Uterus (tissue), 4 donors: ENCODE measurements around the gene PIK3C2G. TPM values are rescaled to one million over a fixed set of nuclear protein-coding genes. Genes with fewer than 3 reads are reported as not detected.

Experiments used
- DNase-seq, 2 donors: peaks; one replicate each; pipeline ENCODE4 v3.0.0-alpha.2; 2019 to 2020
- H3K27ac ChIP-seq, 2 donors: fragments of 200-600 bp; sonication (generic); 1 replicate in 1 of 2; 2 replicates in 1 of 2; pipeline ENCODE4 v1.5.1; 2016 to 2018
- H3K27me3 ChIP-seq, 2 donors: fragments of 200-600 bp; sonication (generic); one replicate each; pipeline ENCODE4 v1.5.1; 2018 to 2019; ENCODE audit warnings: control low read depth in 1 of 2
- H3K36me3 ChIP-seq, 2 donors: fragments of 200-600 bp; sonication (generic); one replicate each; pipeline ENCODE4 v1.5.1; 2019; ENCODE audit warnings: control low read depth in 1 of 2
- H3K4me1 ChIP-seq, 2 donors: fragments of 200-600 bp; sonication (generic); one replicate each; pipeline ENCODE4 v1.5.1; 2018 to 2019; ENCODE audit warnings: control low read depth in 1 of 2
- H3K4me3 ChIP-seq, 2 donors: fragments of 200-600 bp; sonication (generic); 1 replicate in 1 of 2; 2 replicates in 1 of 2; pipeline ENCODE4 v1.5.1; 2018 to 2019; ENCODE audit warnings: mild to moderate bottlenecking in 1 of 2
- H3K9me3 ChIP-seq, 2 donors: fragments of 200-600 bp; sonication (generic); one replicate each; pipeline ENCODE4 v1.5.1; 2019; ENCODE audit warnings: control low read depth in 1 of 2
- POLR2A ChIP-seq, 2 donors: fragments of 450-650 bp; IDR thresholded peaks; one replicate each; pipeline ENCODE4 v1.6.1; 2016; ENCODE audit warnings: antibody characterized with exemption in 2 of 2, mild to moderate bottlenecking in 1 of 2, moderate library complexity in 1 of 2
- intact Hi-C: fragments of 100-400 bp; cut with DNase I; formaldehyde crosslinking; loops from one replicate; pipeline ENCODE4 v1.15.1; 2023; ENCODE audit warnings: low total_unique reads
- total RNA-seq, 4 donors: library from RNA; depleted of rRNA in 3 of 4; stranded (reverse); fragments of >200 nt in 3 of 4; gene quantifications; one replicate each; pipeline versions ENCODE4 v1.1.0 to v1.2.4, GENCODE V29; 2014 to 2023
- TF ChIP-seq, protein P1 (sequence below), 4 experiments: fragments of 200-600 bp in 2 of 4; fragments of 450-650 bp in 2 of 4; sonication (generic) in 2 of 4; IDR thresholded peaks; one replicate each; pipeline ENCODE4 v1.5.1; 2016 to 2019; ENCODE audit warnings: antibody characterized with exemption in 4 of 4, mild to moderate bottlenecking in 2 of 4, moderate library complexity in 1 of 4
- donor health status: DM: yes; HTN: yes; CAD: no.

Gene PIK3C2G
- total RNA-seq, 4 donors from 2014 or later = under 0.01 to 2.2 (median 0.34) TPM; not detected in 1

DNA sequence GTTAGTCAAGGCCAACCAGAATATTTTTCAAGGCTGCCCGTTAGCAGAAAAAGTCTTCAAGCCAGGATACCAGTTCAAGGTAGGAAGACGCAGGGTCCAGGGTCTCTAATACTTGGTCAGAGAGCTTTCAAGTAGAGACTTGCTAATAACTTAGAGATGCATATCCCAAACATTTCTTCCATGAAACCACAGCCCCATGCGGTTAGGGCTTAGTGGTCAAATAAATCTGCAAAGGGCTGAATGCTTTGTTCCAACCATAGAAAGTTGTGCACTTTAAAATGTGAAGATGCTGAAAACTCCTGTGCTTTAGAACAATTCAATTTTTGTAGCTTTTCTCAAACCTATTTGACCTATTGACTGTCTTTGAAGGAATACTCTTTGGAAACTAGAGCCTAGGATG lies 208.9 kb downstream of the PIK3C2G start:
- Histone ChIP-seq H3K4me3 (no peak overlapping the region), H3K36me3 (no peaks in the 10 kb centered on the region), H3K4me1 (no peaks in the 10 kb centered on the region), H3K9me3 (no peaks in the 10 kb centered on the region), H3K27me3 (no peaks in the 10 kb centered on the region), H3K27ac (no peak overlapping the region)
- TF ChIP-seq POLR2A (IDR thresholded peaks at IDR 0.05) = no peak
- TF ChIP-seq, protein P1, sequence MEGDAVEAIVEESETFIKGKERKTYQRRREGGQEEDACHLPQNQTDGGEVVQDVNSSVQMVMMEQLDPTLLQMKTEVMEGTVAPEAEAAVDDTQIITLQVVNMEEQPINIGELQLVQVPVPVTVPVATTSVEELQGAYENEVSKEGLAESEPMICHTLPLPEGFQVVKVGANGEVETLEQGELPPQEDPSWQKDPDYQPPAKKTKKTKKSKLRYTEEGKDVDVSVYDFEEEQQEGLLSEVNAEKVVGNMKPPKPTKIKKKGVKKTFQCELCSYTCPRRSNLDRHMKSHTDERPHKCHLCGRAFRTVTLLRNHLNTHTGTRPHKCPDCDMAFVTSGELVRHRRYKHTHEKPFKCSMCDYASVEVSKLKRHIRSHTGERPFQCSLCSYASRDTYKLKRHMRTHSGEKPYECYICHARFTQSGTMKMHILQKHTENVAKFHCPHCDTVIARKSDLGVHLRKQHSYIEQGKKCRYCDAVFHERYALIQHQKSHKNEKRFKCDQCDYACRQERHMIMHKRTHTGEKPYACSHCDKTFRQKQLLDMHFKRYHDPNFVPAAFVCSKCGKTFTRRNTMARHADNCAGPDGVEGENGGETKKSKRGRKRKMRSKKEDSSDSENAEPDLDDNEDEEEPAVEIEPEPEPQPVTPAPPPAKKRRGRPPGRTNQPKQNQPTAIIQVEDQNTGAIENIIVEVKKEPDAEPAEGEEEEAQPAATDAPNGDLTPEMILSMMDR (IDR thresholded peaks at IDR 0.05) = no peak
- DNase-seq = no peak
- intact Hi-C loops = no loop called here

DNA sequence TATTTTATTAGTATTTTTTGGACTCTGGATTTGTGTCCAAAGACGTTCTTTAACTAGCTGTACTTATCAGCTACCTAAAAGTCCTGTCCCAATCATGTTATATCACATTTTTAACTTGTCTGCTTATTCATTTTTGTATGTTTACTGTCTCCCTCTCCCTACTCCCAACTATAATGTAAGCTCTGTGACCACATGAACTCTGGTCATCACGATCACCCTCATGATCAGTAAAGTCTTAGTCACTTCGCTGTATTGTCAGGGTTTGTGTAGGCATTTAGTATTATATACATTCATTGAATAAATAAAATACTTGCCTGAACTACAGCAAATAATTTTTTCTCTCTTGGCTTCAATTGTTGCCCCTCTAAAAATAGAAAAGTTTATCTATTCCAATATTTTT lies 211.0 kb downstream of the PIK3C2G start:
- no peak overlapping the region for H3K27ac ChIP-seq
- intact Hi-C loops = no loop called here
- H3K36me3 ChIP-seq = no peaks in the 10 kb centered on the region
- no peaks in the 10 kb centered on the region for H3K9me3 ChIP-seq
- no peak for DNase-seq
- TF ChIP-seq POLR2A (IDR thresholded peaks at IDR 0.05) = no peak
- TF ChIP-seq, protein P1 (IDR thresholded peaks at IDR 0.05) = no peak
- no peaks in the 10 kb centered on the region for H3K4me1 ChIP-seq
- no peaks in the 10 kb centered on the region for H3K27me3 ChIP-seq
- H3K4me3 ChIP-seq = no peak overlapping the region

GRCh38 chr12:18472806-18473205 lies 211.5 kb downstream of the PIK3C2G start:
- TF ChIP-seq POLR2A (IDR thresholded peaks at IDR 0.05) = no peak
- TF ChIP-seq, protein P1 (IDR thresholded peaks at IDR 0.05) = no peak
- no peak for DNase-seq
- intact Hi-C loops = no loop called here
- Histone ChIP-seq H3K27ac (no peak overlapping the region), H3K4me1 (no peaks in the 10 kb centered on the region), H3K27me3 (no peaks in the 10 kb centered on the region), H3K9me3 (no peaks in the 10 kb centered on the region), H3K4me3 (no peak overlapping the region), H3K36me3 (no peaks in the 10 kb centered on the region)

GRCh38 chr12:18476861-18477260 lies 215.5 kb downstream of the PIK3C2G start:
- TF ChIP-seq, protein P1 (IDR thresholded peaks at IDR 0.05) = no peak
- no peak for TF ChIP-seq POLR2A (IDR thresholded peaks at IDR 0.05)
- intact Hi-C loops = no loop called here
- H3K4me1 ChIP-seq = no peaks in the 10 kb centered on the region

GRCh38 chr12:18479256-18479655 lies 217.9 kb downstream of the PIK3C2G start:
- Histone ChIP-seq H3K27me3 (no peaks in the 10 kb centered on the region), H3K27ac (no peak overlapping the region), H3K36me3 (no peaks in the 10 kb centered on the region), H3K9me3 (no peaks in the 10 kb centered on the region), H3K4me3 (no peak overlapping the region), H3K4me1 (no peaks in the 10 kb centered on the region)
- no peak for TF ChIP-seq POLR2A (IDR thresholded peaks at IDR 0.05)
- TF ChIP-seq, protein P1 (IDR thresholded peaks at IDR 0.05) = no peak
- intact Hi-C loops = no loop called here
- no peak for DNase-seq

More at GRCh38 chr12:18476861-18477260, 215.5 kb downstream of the PIK3C2G start:
- H3K36me3 ChIP-seq = no peaks in the 10 kb centered on the region
- H3K27me3 ChIP-seq = no peaks in the 10 kb centered on the region
- no peak overlapping the region for H3K27ac ChIP-seq
- DNase-seq = no peak
- H3K4me3 ChIP-seq = no peak overlapping the region
- H3K9me3 ChIP-seq = no peaks in the 10 kb centered on the region
